Activated CD4-positive, alpha-beta T cell treated with anti-CD3 and anti-CD28 coated beads, Interleukin-2, amount 10 ng/mL, durations not matched to agents 7 days and 5 days (primary cell): ENCODE measurements around the gene NBEAL1. TPM values are rescaled to one million over a fixed set of nuclear protein-coding genes. Genes with fewer than 3 reads are reported as not detected.
"Not testable (repeated sequence)": the region's sequence is repeated elsewhere in the genome, so short reads cannot be mapped to it uniquely, and the experiment has no call there.

Experiments used
- CTCF ChIA-PET: fragments of 350-600 bp; sonication (Branson Sonifier 250); formaldehyde crosslinking; loops from one replicate; lab custom pipeline; 2021; ENCODE audit warnings: antibody characterized with exemption; lab: Charles Lee
- POLR2A ChIA-PET: fragments of 350-600 bp; sonication (Branson Sonifier 250); formaldehyde crosslinking; loops from one replicate; lab custom pipeline; 2021; ENCODE audit warnings: antibody characterized with exemption; lab: Charles Lee
- DNase-seq: peaks from one replicate; pipeline ENCODE4 v3.0.0-alpha.2; 2020
- H3K27ac Mint-ChIP-seq: one replicate; pipeline ENCODE4 v1.8.0; 2021; ENCODE audit warnings: mild to moderate bottlenecking, moderate library complexity, mixed read lengths
- H3K27me3 Mint-ChIP-seq: one replicate; pipeline ENCODE4 v1.8.0; 2021; ENCODE audit warnings: mixed read lengths
- H3K36me3 Mint-ChIP-seq: one replicate; pipeline ENCODE4 v1.8.0; 2021; ENCODE audit warnings: low read depth, mixed read lengths
- H3K4me1 Mint-ChIP-seq: one replicate; pipeline ENCODE4 v1.8.0; 2021; ENCODE audit warnings: mixed read lengths
- H3K4me3 Mint-ChIP-seq: one replicate; pipeline ENCODE4 v1.8.0; 2021; ENCODE audit warnings: mild to moderate bottlenecking, moderate library complexity, mixed read lengths
- H3K9me3 Mint-ChIP-seq: one replicate; pipeline ENCODE4 v1.8.0; 2021; ENCODE audit warnings: mixed read lengths
- total RNA-seq, 2 experiments: library from RNA; stranded (reverse); gene quantifications; one replicate each; pipeline ENCODE4 v1.2.3, GENCODE V29; 2021

Gene NBEAL1
- total RNA-seq, 2 experiments from 2014 or later: 8.3 to 13.2 TPM

GRCh38 chr2:203253422-203254095 lies 238.9 kb downstream of the NBEAL1 start:
- H3K9me3 Mint-ChIP-seq, H3K27me3 Mint-ChIP-seq, DNase-seq, H3K4me3 Mint-ChIP-seq, POLR2A ChIA-PET, H3K4me1 Mint-ChIP-seq: not testable (repeated sequence)
- Mint-ChIP-seq H3K36me3 (peaks cover 41% of the 10 kb centered on the region), H3K27ac (peak overlapping the region; percentile 64)
- CTCF ChIA-PET: interaction anchor here (0.7 kb wide), 2 partner anchors 10 to 45 kb away, joined by 3 read pairs; no protein-coding TSS in a partner anchor

DNA sequence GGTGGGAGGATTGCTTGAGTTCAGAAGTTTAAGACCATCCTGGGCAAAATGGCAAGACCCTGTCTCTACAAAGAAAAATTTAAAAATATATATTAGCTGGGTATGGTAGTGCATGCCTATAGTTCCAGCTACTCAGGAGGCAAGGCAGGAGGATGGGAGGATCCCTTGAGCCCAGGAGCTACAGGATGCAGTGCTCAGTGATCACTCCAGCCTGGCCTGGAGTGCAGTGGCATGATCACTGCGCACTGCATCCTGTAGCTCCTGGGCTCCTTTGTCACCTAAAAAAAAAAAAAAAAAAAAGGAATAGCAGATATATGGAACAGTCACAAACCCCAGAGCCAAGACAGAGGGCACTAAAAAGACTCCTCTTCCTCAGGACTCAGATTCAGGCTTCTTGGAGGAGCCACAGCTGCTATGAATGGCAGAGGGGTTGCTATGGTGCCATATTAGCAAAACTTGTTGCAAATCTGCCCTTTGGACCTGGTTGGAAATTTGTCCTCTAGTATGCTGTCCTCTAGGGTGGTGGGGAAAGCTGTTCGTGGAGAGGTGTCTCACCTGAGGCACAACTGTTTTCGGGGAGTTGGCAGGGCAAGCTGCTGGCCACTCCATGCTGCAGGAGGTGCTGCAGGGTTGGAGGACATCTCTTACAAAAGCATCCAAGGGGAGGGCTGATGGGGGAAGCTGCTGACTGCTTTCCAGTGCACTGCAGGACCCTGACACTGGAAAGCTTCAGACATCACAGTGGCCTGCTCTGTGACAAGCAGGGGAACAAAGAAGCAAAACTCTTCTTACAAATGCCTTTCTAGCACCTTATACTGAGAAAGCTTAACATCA lies 246.9 kb downstream of the NBEAL1 start:
- peaks cover 4% of the 10 kb centered on the region for H3K4me1 Mint-ChIP-seq
- H3K4me3 Mint-ChIP-seq: no peak overlapping the region
- H3K27me3 Mint-ChIP-seq: no peaks in the 10 kb centered on the region
- no peaks in the 10 kb centered on the region for H3K9me3 Mint-ChIP-seq
- POLR2A ChIA-PET: no interaction called here
- DNase-seq: no peak
- CTCF ChIA-PET: interaction anchor here (0.6 to 0.8 kb wide), 2 partner anchors 17 to 22 kb away, joined by 3 to 6 read pairs; no protein-coding TSS in a partner anchor
- H3K36me3 Mint-ChIP-seq: peaks cover 27% of the 10 kb centered on the region
- H3K27ac Mint-ChIP-seq: peak overlapping the region; percentile 71

Other genes starting within 250 kb of the NBEAL1 start
- 1 to 10 TPM; 6.6 to 7.6 TPM for gene ICA1L, start 143.1 kb upstream of the NBEAL1 start, total RNA-seq
- 10 to 100 TPM; 44.2 to 51.4 TPM for gene WDR12, start 103.2 kb upstream of the NBEAL1 start, total RNA-seq
- 10 to 100 TPM; 11.9 to 13.3 TPM for gene CARF, start 102.6 kb upstream of the NBEAL1 start, total RNA-seq
- gene CYP20A1, start 224.1 kb downstream of the NBEAL1 start, total RNA-seq: 10 to 100 TPM; 27.1 to 29.3 TPM